ENCODE results near the gene CNTN4.

Gene CNTN4

DNA sequence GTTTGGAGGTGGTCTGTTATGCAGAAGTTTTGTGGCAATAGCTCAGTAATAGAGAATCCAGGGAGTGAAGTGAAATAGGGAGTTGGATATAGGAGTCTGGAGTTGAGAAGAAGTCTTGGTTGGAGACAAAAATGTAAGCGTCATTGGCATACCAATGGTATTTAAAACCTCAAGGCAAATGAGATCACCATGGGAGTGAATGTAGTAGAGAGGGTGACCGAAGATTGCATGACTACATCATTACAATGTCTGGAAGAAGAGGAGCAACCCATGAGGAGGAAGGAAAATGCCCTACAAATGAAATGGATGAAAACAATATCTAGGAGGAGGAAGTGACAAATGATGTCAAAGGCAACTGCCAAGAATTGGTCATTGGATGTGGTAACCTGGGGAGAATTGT, 54.4 kb downstream of the CNTN4 start:
- DNase-seq (ENCODE audit: low read depth in 2 of 2): no peak

DNA sequence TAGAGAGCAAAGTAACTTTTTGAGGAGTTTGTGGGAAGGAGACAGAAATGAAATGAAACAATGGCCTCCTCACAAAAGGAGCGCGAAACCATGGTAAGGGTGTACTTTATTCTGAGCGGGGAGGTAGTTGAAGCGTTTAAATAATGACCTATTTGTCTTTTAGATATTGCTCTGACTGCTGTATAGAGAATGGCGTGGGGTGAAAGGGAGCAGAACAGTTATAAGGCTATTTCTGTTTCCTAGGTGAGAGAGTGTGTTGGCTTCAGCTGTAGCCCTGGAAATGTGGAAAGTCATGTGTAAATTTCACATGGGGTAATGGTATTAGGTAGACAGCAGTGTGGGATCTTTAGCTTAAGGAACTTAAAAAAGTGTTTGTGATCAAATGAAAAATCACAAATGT, 54.9 kb downstream of the CNTN4 start:
- no peak for DNase-seq (ENCODE audit: low read depth in 2 of 2)

DNA sequence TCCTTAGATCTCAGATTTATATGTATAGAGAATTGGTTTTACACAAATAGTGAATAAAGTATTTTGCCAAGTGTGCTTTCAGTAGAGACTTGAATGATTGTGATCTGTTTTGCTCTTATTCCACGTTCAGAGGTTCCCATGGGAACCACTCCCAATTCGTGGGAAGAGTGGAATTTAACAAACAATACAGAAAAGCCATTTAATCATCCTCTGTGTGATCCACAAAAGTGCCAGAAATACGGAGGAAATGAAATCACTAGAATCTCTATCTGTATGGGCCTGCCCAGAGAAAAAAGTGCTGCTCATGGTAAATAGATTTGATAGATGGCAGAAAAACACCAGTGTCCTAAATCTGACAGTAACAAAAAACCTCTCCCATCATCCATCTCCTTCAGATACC, 56.0 kb downstream of the CNTN4 start:
- no peak for DNase-seq (ENCODE audit: low read depth in 2 of 2)

DNA sequence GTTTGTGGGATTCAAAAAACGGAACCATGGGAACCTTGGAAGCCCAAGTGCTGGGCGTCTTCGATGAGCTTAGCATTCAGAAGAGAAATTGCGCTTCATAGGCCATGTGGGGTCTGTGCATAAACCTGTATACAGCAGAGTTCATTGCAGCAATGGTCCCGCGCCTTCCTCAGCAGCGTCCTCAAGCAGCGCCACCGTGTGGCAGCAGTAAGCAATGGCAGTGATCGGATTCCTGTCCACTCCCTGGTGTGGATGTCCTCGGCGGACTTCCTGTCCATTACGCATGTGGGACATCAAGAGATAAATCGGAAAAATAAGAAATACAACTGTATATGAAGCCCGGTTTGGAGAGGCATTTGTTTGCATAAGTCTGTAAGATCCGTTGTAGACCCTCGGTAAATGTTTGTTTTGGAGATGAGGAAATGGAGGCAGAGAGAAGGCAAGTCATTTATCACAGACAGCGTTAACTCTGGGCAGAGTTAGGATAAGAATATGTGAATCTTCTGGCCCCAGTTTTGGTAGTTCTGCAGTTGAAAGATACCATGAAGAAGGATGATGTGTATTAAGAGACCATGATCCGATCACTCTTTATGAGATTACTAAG, 57.7 kb downstream of the CNTN4 start:
- DNase-seq (ENCODE audit: low read depth in 2 of 2): no peak

DNA sequence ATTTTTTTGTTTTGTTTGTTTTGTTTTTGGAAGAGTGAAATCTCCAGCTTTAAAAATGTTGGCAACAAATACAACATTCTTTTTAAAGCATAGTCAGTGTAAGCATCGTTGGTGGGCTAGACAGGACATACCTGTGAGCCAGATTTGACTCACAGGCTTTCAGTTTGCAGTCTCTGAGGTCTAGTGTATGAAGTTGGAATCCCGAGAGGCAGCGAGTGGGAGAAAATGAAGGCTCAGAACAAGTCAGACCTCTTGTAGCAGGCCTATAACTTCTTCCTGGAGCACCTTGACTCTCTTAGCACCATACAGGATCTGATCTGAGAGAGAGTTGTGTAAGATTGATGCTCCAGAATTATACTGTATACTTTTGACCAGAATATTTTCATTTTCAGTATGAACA, 60.2 kb downstream of the CNTN4 start:
- DNase-seq (ENCODE audit: low read depth in 2 of 2): no peak

DNA sequence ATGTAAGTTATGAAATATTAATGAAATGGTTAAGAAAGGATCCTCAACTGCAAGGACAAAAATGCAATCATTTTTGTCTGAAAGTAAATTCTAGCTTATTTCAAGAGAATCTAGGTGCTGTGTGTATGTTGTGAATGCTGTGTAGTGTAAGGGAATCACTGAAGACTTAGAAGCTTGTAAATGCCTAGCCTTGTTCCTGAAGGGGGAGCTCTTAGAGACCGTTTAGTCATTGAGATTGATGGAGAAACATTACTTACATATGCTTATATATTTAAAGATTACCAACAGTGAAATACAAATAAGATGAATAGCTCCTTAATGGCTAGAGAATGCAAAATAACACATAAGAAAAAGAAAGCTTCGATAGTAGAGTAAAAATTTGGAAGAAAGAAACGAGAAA, 67.9 kb downstream of the CNTN4 start:
- DNase-seq (ENCODE audit: low read depth in 2 of 2): no peak

DNA sequence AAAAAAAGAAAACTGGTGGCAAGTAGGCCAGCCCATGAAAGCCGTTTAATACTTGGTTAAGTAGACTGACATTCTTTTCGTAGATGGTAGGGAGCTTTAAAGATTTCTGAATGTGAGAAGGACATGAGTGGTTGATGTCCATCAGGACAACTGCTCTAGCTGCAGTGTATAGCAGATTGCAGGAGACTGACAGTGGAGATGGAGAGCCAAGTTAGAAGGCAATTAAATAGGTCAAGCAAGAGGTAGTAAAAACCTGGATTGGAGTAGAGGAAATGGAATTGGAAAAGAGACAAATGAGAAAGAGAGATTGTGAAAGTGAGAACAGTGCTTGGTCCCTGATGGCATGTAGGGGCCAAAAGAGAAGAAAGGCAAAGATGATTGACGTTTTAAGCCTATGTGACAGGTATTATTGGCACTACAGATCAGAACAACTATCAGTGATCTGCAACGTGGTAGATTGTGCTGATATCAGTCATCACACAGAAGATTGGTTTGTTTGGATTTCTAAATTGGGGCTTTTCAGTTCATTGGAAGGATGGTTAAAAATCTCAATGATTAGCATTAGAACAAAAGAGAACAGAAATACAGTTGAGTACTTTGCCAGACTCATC, 74.0 kb downstream of the CNTN4 start:
- no peak for DNase-seq (ENCODE audit: low read depth in 2 of 2)

DNA sequence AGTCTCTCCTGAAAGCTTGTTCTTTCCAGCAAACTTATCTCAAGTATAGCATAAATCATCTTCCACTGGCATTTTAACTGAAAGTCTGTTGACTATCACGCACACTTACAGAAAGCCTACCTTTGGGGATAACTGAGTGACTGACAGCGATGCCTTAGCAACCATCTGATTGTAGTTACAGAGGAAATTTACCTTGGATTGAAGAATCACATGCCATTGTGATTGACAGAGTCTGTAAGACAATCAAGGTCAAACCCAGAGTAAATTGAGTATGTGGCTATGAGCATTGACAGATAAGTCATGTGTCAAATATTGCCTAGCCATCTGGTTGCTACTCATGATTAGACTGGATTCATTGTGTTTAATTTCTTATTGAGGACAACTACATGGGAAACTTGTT, 82.0 kb downstream of the CNTN4 start:
- DNase-seq (ENCODE audit: low read depth in 2 of 2): no peak

DNA sequence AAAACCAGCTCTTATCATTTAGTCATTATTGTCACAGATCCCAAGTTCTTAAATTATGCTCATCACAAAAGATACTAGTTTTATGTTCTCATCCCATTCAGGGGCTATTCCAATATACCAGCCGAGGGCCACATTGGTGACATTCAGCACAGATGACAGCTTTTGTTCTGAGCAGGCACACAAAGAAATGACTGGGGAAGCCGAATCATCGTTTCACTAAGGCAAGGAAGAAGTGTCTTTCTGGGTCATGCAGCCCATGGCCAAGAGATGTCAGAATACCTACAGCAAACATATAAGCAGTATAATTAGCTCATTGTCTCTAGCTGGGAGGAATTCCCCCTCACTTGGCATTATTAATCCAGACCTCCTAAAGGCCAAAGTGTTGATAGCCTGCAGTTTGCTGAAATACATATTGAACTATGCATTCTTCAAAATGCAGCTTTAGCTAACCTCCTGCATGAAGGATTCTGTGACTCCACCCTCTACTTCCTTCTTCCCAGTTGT, 100.2 kb downstream of the CNTN4 start:
- DNase-seq (ENCODE audit: low read depth in 2 of 2): no peak

DNA sequence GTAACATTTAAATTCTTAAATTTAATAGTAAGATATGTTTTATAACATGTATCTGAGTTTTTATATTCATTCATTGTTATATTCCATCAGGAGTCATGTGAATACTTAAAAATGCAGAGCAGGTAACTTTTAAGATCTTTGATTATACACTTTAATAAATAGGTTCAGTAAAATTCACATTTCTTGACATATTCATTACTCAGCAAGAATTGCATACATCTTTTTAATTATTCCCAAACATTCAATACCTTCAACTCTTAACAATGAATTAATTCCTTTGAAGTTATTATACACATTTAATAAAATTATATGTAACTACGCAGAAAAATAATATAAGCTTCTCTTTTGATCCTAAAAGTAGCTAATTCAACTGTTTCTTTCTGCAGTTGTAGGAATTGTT, 105.4 kb downstream of the CNTN4 start:
- DNase-seq (ENCODE audit: low read depth in 2 of 2): no peak

DNA sequence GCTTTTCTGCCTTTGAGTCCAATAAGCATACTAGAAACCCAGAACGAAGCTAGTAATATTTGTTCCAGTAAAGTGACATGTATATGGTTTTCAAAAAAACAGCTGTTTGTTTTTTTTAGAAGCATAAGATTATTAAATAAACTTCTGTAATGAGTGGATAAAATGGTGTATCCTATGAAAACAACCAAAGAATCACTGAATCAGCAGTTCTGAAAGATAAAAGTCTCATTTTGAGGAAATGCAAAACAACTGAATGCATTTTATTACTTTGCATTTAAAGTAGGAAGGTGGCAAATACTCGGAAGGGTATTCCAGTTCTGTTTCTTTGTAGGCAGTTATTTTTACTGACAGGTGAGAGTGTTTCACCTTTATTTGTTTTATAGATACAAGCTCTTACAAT, 107.0 kb downstream of the CNTN4 start:
- no peak for DNase-seq (ENCODE audit: low read depth in 2 of 2)

DNA sequence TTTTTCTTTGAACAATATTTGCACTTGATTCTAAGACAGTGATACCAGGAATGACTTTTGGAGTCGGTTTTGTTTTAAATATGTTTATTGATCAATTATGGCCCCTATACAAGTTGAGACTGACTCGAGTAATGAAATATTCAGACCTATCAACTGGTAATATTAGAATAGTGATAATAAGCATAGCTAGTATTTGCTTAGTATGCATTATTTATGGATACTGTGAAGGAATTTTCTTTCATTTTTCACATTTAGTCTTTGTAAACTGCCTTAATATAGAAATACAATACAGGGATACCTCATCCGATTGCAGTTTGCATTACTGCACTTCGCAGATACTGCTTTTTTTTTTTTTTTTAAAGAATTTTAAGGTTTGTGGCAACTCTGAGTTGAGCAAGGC, 107.9 kb downstream of the CNTN4 start:
- no peak for DNase-seq (ENCODE audit: low read depth in 2 of 2)

DNA sequence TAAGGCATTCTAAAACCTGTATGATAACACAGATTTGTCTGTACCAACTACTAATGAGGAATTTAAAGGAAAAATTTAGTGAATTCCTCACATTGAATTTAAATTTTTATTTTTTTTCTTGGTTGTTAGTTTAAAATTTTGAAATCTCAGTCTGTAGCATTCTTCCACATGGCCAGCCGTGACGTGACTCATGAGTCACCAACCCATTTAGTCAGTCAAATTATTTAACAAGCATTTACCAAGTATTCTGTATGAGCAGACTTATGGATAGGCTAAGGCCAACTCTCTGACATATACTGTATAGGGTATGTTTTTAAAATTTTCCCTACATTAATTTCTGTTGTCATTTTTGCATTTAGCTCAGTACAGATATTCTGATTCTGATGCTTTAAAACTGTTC, 112.9 kb downstream of the CNTN4 start:
- DNase-seq (ENCODE audit: low read depth in 2 of 2): no peak

DNA sequence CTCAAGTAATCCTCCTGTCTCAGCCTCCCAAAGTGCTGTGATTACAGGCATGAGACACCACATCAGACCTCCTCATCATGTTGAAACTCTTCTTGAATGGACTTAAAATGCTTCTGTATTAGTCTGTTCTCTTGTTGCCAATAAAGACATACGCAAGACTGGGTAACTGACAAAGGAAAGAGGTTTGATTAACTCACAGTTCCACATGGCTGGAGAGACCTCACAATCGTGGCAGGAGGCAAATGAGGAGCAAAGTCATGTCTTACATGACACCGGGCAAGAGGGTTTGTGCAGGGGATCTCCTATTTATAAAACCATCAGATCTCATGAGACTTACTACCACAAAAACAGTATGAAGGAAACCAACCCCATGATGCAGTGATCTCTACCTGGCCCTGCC, 113.5 kb downstream of the CNTN4 start:
- DNase-seq (ENCODE audit: low read depth in 2 of 2): no peak

DNA sequence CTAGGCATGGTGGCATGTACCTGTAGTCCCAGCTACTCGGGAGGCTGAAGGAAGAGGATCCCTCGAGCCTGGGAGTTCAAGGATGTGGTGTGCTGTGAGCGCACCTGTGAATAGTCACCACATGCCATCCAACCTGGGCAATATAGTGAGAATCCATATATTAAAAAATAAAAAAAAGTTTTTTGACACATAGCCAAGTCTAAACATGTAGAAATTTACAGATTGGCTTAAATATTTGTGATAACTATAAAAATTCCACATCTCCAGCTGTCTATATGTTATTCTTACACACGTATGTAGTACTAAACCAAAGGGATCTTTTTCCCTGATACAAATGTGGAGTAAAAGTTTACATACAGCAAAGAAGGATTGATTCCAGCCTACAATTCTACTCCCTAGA, 119.7 kb downstream of the CNTN4 start:
- DNase-seq (ENCODE audit: low read depth in 2 of 2): no peak

DNA sequence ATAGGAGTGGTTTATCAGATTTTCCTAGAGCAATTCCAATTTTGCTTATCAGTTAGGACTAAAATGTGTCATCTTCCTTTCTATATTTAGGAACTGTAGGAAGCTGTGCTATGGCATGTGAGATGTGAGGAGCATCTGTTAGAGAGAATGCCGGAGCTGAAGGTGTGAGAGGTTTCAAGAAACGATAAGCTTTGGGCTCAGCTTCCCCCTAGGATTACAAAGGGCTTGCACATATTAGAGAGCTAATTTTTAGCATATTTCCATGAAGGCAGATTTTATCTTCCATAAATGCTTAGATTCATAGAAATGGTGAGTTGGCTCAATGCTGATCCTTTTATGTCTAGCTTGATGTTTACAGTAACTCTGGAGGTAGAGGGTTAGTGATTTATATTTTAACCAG, 120.2 kb downstream of the CNTN4 start:
- DNase-seq (ENCODE audit: low read depth in 2 of 2): no peak

DNA sequence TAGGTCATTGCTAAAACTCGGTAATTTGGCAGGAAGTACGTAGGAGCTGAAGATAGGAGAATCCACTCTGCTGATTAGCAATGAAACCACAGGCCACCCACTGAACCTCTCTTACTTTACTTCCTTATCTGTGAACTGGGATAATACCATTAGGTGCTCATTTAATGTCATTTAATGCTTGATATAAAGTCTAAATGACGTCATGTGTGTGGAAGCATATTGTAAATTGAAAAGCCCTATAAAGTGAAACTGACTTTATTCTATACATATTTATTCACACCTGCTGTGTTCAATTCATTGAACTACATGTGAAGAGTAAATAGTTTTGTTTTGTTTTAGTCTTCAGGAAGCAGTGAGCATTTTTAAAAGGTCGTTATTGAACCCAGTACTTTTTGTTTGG, 137.5 kb downstream of the CNTN4 start:
- DNase-seq (ENCODE audit: low read depth in 2 of 2): no peak

DNA sequence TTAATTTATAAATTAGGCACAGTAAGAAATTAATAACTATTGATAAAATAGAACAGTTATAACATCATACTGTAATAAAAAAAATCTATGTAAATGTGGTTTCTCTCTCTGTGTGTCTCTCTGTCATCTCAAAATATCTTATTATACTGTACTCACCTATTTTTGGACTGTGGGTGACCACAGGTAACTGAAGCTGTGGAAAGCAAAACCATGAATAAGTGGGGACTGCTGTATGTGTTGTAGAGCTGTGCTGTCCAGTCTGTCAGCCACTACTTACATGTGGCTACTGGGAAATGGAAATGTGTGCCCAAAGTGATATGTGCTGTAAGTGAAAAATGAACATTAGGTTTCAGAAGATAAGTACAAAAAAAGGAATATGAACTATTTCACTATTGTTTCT, 145.5 kb downstream of the CNTN4 start:
- no peak for DNase-seq (ENCODE audit: low read depth in 2 of 2)

DNA sequence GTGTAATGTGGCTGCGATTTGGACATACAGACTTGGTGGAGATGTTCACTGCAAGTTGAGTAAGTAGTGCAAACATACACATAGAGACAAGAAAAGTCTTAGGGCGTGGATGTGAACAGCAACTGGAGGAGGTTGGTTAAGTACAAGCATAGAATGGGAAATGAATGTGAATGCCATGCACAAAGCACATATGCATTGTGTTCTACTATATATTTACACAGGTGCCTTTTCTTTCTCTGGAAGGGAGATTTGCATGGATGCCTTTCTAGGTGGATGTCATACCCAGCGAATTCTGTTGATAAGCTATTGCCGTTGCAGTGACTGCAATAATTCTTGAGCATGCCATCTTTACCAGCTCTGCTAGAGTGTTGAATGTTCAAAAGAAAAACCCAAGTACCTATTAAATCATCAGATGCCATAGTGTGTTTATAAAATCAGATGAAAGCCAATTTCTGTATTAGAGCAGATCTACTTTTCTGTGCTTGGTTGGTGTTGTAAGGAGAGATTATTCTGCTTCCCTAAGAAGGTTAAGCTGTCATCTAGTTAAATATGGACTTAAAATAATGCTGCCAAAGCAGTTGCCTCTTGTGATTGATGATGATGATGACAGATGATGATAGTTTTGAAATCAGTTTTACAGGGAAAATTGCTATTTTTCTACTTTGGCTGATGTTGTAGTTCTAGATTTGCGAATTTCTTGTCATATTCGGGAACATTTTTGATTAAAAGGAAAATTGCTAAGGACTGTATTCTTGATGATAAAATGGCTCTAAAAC, 148.4 kb downstream of the CNTN4 start:
- no peak for DNase-seq (ENCODE audit: low read depth in 2 of 2)

DNA sequence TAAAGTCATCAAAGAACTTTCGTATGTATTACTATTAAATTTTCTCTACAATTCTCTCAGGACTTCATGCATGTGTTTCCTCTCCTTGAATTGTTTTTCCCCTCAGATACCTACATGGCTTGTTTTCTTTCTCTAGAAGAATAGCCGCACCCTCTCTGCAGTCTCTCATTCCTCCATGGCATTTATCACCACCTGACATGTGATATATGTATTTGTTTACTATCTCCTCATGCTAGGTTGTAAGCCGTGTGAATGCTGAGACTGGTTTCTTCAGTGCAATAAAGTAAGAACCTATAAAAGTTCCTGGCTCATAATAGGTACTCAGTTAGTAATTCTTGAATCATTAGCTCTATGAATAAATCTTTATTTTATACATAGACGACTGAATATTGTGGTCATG, 149.2 kb downstream of the CNTN4 start:
- no peak for DNase-seq (ENCODE audit: low read depth in 2 of 2)

DNA sequence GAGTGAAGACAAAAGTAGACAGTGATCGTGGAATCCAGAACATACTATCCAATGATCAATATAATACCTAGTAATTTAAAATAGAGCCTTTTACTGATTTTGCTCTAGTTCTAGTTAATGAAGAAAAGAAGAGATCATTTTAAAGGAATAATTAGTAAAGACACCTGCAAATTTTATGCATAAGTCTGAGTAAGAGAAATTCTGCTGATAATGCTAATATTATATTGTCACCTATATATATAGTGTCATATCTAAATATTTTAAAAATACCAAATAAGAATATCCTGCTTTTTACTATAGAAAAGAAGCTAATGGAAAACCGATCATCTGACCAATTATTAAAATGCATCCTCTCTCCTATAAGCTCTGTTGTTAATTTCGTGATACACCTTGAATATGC, 152.1 kb downstream of the CNTN4 start:
- no peak for DNase-seq (ENCODE audit: low read depth in 2 of 2)

DNA sequence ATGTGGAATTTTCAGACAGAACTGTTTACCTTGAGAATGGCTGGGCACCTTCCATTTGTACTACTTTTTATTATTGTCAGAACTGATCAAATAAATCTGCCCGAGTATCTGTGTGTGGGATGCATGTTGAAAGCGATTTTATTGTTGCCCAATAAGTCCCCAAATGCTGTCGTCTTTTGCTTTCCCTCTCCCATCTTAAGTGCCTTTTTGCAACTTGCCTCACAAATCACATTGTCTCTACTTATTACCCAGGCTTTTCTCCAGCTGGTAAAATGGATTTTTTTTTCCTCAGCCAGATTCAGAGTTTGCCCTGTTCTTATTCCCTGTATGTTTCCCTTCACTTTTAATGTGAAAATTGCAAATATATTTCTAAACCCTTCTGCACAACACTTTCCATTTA, 163.1 kb downstream of the CNTN4 start:
- DNase-seq (ENCODE audit: low read depth in 2 of 2): no peak

DNA sequence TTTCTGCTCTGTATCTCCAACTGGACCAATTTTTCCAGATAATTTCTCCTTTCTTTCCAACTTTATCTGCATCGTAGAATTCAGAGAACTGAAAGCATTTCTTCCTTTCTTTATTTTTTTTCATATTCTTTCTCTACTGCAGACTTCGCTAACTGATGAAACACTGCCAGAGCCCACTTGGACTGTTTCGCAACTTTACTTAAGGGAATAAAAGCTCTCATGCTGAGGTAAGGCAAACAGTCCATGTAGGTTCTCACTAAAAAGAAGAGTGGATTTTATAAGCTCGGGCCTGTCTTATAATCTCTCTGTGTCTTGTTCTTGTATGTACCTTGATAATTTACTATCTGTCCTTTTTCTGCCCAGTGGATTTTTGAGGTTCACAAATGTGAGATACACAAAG, 163.5 kb downstream of the CNTN4 start:
- no peak for DNase-seq (ENCODE audit: low read depth in 2 of 2)
